Bronchial epithelial cell (primary cell): Measurements from ENCODE around the gene CRABP2. TPM values are rescaled to one million over a fixed set of nuclear protein-coding genes. Genes with fewer than 3 reads are reported as not detected.
A peak's percentile ranks its signal among the peaks of the same experiment; 100 is the strongest.

Experiments
- DNase-seq: peaks from one replicate; pipeline ENCODE4 v3.0.0-alpha.2; 2010; ENCODE audit warnings: low read depth
- FAIRE-seq: peaks from 2 replicates; lab custom pipeline; 2011; peaks lifted over from hg19 to GRCh38; lab: Jason Lieb, UNC
- H3K27me3 ChIP-seq: 2 replicates; pipeline ENCODE4 v1.5.1; 2011; ENCODE audit warnings: low read length; ENCODE audit not compliant: control insufficient read depth, insufficient read depth
- H3K36me3 ChIP-seq: 2 replicates; pipeline ENCODE4 v1.5.1; 2011; ENCODE audit warnings: low read length; ENCODE audit not compliant: control insufficient read depth, insufficient read depth
- H3K4me3 ChIP-seq: 2 replicates; pipeline ENCODE4 v1.5.1; 2011; ENCODE audit warnings: mild to moderate bottlenecking, low read depth, low read length, control low read depth
- CTCF ChIP-seq: IDR thresholded peaks from 2 replicates; pipeline ENCODE4 v1.5.1; 2011; ENCODE audit warnings: mild to moderate bottlenecking, moderate library complexity, low read length, control low read depth, inconsistent platforms; ENCODE audit not compliant: insufficient read depth, severe bottlenecking
- total RNA-seq: library from RNA; depleted of rRNA; stranded (reverse); fragments of >200 nt; gene quantifications from 2 replicates; pipeline ENCODE4 v1.2.1, GENCODE V29; 2014

The CRABP2 gene
- total RNA-seq, 1 donor from 2014 or later, result 5.3 TPM

DNA sequence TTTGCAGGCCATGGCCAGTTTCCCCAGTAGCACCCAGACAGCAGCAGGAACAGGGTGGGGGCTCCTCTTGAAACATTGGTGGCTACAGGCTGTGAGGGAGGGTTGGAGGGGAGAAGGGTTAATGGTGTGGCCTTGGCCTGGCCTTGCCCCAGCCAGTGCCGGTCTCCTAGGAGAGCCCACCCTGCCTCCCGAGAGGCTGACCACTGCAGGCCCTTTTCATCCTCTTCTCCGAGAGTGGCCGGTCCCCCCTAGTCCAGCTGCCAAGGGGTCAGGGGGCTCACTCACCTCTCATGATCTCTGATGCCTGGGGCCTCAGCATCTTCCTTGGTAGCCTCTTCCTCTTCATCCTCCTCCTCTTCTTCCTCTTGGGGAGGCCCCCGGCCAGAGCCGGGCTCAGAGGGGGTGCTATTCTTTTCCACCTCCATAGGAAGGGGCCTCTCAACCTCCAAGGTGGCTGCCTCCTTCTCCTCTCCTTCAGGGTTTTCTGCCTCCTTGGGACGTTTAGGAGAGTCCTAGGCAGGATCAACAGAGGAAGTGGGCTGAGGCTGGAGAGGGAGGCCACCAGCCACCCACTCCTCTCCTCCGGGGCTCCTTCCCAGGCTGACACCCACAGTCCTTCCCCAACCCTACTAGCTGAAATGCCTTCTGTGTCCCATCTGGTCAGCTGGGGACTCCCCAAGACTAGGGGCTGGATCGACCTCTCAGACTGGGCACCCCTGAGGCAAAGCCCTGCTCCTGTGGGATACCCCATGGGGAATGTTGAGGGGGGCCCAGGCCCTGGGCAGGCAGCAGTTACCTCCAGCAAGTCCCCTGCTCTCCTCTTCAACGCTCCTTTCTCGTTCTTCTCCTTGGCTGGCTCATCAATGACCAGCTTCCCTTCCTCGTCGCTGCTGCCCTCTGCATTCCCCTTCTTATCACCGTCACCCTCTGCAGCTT lies 38.3 kb upstream of the CRABP2 start:
- Histone ChIP-seq H3K36me3 (peaks cover 13% of the 10 kb centered on the region), H3K4me3 (no peak overlapping the region), H3K27me3 (no peaks in the 10 kb centered on the region)
- FAIRE-seq, result no peak
- no peak for TF ChIP-seq CTCF
- DNase-seq, result no peak

GRCh38 chr1:156742801-156743200 lies 37.4 kb upstream of the CRABP2 start:
- Histone ChIP-seq H3K4me3 (no peak overlapping the region), H3K27me3 (no peaks in the 10 kb centered on the region), H3K36me3 (peaks cover 20% of the 10 kb centered on the region)
- no peak for TF ChIP-seq CTCF
- DNase-seq (no peak), FAIRE-seq (no peak)

DNA sequence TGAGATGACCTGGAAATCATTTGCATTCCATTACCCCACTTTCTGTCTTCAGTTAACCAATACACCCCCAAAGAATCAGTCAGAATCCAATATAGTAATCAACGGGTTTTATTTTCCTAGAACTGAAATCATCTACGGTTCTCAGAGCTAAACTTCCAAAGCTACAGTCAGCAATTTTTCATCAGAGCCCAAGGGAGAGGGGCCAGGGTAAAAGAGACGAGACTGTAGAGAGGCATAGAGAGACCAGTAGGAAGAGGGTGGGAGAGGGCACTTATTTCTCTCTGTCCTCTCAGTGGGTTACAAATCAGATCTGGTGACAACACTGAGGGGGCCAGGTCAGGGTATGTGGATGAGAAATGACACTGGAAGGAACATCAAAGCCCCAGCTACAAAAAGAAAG lies 36.6 kb upstream of the CRABP2 start:
- no peak for TF ChIP-seq CTCF
- Histone ChIP-seq H3K36me3 (peaks cover 24% of the 10 kb centered on the region), H3K27me3 (no peaks in the 10 kb centered on the region), H3K4me3 (no peak overlapping the region)
- no peak for FAIRE-seq
- no peak for DNase-seq

GRCh38 chr1:156741481-156741983 lies 36.1 kb upstream of the CRABP2 start:
- no peak for TF ChIP-seq CTCF

GRCh38 chr1:156740741-156741480 lies 35.5 kb upstream of the CRABP2 start, which contains the start of gene MRPL24:
MRPL24 (minus strand) TSS chr1:156741088; CDS start chr1:156738704, 2,384 bp downstream.
- TF ChIP-seq CTCF, result no peak
- peak within 1 kb of the TSS; percentile 89 for H3K4me3 ChIP-seq
- H3K36me3 ChIP-seq, result peaks cover 26% of the 10 kb centered on the region
- DNase-seq (peak; percentile 99), FAIRE-seq (peak; percentile 88)
- H3K27me3 ChIP-seq, result no peaks in the 10 kb centered on the region

More at GRCh38 chr1:156741481-156741983, 36.1 kb upstream of the CRABP2 start:
- peaks cover 26% of the 10 kb centered on the region for H3K36me3 ChIP-seq
- no peak for DNase-seq
- H3K4me3 ChIP-seq, result no peak overlapping the region
- H3K27me3 ChIP-seq, result no peaks in the 10 kb centered on the region
- FAIRE-seq, result no peak
